AG08396 (cell line): ENCODE measurements around the gene KCNAB1.

Experiments
- DNase-seq: peaks from one replicate; pipeline ENCODE4 v3.0.0; 2012; ENCODE audit warnings: low spot score, mixed read lengths

KCNAB1 gene

GRCh38 chr3:156498307-156498706 lies 377.9 kb downstream of the KCNAB1 start:
- no peak for DNase-seq

DNA sequence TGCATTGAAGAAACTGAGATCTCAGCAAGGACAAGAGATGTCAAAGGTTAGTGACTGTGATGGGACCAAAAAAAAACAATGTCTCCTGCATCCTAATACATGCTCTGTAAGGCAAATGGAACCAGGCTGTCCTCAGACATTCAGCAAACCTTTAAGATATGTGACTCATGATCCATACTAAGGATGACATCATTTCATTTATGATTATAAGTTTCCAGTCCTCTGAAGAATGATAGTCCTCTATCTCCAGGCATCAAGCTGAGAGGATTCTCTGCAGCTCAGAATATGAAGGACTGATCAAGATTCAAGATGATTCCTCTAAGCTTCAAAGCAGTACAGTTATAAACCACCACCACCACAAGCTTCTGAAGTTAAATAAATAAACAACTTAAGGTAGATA lies 386.9 kb downstream of the KCNAB1 start:
- DNase-seq: no peak

DNA sequence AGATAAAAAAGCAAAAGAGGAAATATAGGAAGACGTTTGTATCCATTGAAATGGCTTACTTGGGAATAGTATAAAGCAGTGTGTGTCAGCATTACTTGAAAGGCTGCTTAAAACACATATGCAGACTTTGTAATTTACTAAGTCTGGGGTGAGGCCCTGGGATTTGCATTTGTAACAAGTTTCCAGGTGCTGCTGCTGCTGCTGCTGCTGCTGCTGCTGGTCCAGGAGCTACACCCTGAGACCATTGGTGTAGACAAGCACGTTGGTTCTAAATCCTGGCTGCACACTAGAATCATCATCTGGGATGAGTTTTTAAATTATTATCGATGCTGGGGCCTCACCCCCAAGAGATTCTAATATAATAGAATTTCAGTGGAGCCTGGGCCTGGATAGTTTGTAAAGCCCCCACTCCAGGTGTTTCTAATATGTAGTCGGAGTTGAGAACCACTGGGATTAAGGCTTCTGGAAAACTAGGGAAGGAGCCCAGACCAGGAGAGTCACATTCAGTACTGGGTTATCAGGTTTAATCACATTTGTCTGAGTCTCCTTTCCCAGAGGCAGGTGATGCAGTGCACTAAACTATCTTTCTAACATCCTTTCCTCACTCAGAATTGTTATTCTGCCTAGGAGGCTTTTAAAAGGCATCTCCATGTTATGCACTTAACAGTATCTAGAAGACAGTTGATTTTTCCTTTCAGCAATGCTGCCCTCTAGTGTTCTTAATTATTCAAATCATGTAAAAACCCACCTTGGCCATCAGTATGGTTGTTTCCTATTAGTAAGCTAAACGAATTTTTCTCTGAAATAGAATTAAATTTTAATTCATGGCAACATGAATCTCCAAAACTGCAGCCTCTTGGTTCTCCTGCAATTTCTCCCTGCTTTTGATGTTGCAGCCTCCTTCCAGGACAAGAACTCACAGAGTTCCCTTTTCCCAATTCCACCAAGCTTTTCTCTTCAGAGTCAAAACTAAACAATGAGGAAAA lies 389.1 kb downstream of the KCNAB1 start:
- peak; percentile 34 for DNase-seq

- DNase-seq: no peak
These were observed 391.8 kb downstream of the KCNAB1 start for GRCh38 chr3:156511987-156512677.

GRCh38 chr3:156513619-156514018 lies 393.2 kb downstream of the KCNAB1 start:
- DNase-seq: no peak

- no peak for DNase-seq
These were observed 395.9 kb downstream of the KCNAB1 start for GRCh38 chr3:156516284-156516683.

DNA sequence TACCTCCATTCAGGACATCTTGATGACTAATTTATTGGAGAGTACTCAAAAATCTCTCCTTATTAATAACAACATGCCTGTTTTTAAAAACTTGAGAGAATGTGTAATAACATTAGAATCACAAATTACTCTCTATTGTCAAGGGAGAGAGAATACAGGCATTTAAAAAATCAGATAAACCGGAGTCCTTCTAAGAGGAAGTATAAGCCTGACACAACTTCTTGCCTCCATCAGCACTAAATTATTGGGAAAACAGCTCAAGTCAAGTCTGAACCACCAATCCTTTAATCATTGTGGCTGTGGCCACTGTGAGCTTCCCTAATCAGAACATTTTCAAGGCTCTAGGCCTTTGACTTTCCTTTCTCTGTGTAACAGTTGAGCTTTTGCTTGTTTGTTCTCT lies 396.6 kb downstream of the KCNAB1 start:
- DNase-seq: no peak

DNA sequence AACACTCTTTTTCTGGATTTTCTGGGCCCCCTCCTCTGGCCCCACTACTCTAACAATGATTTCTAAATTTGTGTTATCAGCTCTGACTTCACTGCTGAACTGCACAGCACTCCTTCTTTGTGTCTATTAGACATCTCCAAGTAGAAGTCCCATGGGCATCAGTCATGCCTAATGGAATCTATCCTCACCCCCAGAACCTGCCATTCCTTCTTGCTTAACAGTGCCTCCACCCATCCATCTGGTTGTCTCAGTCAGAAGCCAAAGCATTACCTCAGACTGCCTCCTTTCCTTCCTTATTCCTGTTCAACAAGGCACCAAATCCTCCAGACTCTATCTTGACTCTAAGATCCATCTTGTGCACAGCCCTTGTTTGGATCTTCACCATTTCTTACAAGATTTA lies 398.3 kb downstream of the KCNAB1 start:
- DNase-seq: no peak

DNA sequence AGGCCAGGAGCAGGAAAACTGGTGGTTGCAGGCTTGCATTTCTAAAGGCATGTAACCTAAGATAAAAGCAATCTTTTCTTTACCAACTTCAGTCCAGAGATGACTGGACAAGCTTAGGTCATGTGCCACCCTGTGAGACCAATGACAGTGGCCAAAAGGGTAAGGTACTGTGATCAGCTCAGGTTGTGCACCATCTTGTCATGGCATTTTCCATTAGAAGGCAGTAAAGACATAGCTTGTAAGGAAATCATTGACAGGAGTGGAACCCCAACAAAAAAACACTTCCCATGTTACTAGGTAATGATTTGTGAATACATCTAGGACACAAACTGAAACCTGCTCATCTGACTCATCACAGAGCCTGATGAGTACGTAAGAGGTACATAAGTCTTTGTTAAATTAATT lies 399.4 kb downstream of the KCNAB1 start:
- DNase-seq: no peak

GRCh38 chr3:156522673-156523072 lies 402.3 kb downstream of the KCNAB1 start:
- DNase-seq: no peak

DNA sequence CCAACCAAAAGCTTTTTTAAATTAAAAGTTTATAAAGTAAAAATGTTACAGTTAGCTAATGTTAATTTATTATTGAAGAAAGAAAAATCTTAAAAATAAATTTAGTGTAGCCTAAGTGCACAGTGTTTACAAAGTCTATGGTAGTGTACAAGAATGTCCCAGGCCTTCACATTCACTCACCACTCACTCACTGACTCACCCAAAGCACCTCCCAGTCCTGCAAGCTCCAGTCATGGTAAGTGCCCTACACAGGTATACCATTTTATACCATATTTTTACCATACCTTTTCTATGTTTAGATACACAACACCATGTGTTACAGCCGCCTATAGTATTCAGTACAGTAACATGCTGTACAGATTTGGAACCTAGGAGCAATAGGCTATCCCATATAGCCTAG lies 405.4 kb downstream of the KCNAB1 start:
- DNase-seq: no peak

- no peak for DNase-seq
These were observed 406.7 kb downstream of the KCNAB1 start for GRCh38 chr3:156527060-156527459.

GRCh38 chr3:156530980-156531379 lies 410.6 kb downstream of the KCNAB1 start:
- DNase-seq: no peak

DNA sequence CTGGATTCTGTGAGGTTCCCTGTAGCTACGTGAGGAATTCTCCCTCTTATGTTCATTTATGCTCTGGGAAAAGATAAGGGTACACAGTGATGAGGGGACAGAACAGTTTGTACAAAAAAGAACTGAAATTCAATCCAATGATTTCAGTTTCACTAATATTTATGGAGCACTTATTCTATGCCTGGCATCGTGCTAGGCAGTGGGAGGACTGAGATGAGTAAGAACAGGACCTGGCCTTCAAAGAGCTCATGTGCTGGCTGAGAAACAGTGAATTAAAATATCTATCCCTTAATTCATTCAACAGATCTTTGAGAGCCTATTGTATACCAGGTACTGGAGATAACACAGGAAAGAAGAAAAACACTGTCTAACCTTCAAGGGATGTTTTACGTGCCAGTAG lies 412.4 kb downstream of the KCNAB1 start:
- DNase-seq: no peak

DNA sequence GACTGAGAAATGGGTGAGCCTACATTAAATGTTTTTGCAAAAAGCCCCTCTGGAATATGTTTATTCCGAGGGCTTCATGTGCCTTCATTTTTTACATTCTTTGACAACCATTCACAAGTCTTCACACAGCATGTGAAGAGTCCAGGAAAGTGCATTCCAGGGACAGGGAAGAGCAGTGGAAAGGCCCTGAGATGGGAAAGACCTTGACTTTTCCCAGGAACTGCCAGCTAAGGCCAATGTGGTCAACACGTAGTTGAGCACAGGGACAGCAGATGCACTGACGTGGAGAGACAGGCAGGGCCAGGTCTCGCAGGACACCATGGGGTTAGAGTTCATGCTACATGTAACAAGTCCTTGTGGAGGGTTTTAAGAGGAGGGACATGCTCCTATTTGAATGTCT lies 412.8 kb downstream of the KCNAB1 start:
- no peak for DNase-seq

- DNase-seq: peak; percentile 85
These were observed 414.8 kb downstream of the KCNAB1 start for GRCh38 chr3:156535162-156535627.

DNA sequence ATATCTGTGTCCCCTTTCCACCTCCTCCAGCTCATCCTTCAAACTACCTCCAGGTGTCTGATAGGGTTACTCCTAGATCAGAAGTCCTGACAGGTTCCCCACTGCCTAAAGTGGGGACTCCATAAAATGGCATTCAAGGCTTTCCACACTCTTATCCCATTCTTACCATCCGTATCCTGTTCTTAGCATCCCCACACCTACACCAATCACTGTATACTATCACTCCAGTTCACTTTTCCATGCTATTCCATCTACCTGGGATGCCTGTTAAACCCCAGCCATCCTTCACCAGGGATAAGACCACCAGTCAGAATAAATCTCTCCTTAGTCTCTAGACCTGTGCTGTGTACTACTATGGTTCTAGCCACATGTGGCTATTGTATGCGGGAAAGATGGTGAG lies 415.4 kb downstream of the KCNAB1 start:
- no peak for DNase-seq

GRCh38 chr3:156536524-156537316 lies 416.3 kb downstream of the KCNAB1 start:
- DNase-seq: no peak

- no peak for DNase-seq
These were observed 418.7 kb downstream of the KCNAB1 start for GRCh38 chr3:156539051-156539450.

DNA sequence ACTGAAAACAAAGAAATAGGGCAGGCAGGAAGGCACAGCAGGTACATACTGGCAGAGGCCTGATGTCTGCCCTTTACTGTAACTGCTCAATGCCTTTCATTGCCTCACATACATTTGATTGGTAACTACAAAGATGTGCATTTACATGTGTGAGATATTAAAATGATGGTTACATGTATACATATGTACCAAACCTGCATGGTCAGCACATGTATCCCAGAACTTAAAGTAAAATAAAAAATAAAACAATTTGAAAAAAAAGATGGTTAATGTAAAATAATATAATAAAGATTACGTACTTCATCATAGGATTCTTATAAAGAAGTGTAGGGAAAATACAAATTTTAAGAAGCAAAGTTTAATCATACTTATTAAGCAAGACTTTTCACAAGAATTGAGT lies 419.4 kb downstream of the KCNAB1 start:
- DNase-seq: no peak

- no peak for DNase-seq
These were observed 422.0 kb downstream of the KCNAB1 start for GRCh38 chr3:156542101-156543042.
